Fibroblast of peridontal ligament (primary cell): ENCODE measurements around the gene KERA.
A peak's percentile ranks its signal among the peaks of the same experiment; 100 is the strongest.

Source experiments
- DNase-seq: peaks from one replicate; pipeline ENCODE4 v3.0.0-alpha.2; 2010; ENCODE audit errors: extremely low read depth

The KERA gene

DNA sequence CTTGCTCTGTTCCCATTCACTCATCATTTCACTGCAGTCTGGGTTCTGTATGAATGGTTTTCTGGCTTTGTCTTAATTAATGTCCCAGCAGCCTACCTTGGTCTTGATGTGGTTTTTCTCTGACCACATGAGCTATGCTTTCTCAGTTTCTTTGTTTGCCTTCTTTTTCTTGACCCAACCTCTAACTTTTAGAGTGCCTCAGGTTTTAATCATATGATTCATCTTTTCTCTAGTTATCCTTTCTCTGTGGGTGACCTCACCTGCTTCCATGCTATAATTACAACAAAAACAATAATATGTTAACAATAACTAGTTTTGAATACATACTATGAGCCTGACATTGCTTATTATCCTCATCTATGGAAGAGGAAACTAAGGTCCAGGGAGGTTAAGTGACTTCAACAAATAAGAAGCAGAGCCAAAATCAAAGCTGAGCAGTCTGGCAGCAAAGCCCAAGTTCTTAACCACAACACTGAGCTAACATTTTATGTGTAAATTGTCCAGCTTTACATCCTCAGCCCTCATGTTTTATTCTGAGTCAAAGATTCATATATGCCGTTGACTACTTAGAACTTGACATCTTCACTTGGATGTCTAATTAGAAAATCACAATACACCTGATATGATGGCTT, 48.4 kb downstream of the KERA start:
- DNase-seq: peak; percentile 68

DNA sequence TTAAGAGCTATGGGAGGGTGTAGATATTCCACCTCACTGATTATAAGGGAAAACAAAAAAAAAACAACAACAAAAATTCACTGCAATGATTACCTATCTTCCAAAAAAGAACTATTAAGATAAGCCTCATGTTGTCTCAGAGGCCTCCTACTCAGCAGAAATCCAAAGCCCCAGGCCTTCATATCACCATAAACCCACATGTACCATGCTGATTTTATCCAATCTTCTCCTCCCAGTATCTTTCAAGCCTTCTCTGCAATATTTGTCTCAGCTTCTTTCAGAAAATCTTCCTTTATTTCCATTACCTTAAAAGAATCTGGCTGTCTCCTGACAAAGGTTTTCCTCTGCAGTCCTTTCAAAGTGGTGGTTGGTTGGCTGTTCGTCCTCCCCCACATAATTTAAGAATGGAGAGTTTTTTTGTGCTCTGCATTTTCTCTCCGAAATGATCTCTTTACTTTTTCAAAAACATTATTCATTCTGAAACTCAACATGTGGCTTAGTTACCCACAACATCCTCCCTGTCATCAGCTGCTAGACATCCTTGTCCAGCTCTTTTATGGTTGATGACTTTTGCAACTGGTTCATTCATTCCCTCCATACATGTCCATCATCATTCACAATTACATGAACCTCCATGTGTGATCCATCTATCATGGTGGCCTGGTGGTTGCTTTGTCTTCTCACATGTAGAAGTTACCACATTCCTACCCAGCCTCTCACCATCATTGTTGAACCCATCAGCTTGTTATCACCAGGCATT, 50.1 kb downstream of the KERA start:
- DNase-seq: no peak

DNA sequence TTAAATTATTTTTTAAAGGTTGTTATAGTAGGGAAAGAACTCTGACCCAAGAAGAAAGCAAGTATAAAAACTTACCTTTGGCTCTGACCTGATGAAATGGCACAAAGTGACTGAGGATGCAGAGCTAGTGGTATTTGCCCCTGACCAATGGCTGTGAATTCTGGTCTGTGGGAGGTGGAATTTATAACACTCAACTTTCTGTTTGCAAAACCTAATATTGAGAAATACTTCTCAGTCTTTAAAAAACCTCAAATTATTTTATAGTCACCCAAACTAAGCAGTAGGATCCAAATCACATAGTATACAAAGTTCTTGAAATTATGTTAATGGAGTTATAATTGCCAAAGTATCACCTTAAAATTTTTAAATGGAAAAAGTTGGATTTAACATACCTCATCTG, 53.0 kb downstream of the KERA start, which contains the start of gene EPYC:
EPYC (minus strand) TSS at position 101 of the 400 bp plus-strand sequence. CDS start 2,407 bp downstream, outside the sequence.
- no peak for DNase-seq

DNA sequence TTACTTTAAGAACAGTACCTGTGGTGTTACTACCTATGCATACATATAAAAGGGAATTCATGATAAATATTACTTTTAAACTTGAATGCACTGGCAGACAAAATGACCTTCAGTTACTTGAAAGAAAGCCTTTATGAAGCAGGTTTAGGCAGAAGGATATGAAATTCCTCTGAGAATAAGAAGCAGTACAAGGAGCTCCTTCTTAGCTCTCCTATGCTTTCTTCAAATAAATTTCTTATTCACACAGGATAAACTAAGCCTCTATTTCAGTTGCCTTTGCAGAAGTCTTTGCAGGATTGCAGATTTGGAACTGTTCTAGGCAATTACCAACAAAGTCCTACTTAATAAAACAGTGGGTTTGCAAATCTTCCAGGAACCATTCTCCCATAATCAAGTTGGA, 54.1 kb downstream of the KERA start:
- DNase-seq: no peak

DNA sequence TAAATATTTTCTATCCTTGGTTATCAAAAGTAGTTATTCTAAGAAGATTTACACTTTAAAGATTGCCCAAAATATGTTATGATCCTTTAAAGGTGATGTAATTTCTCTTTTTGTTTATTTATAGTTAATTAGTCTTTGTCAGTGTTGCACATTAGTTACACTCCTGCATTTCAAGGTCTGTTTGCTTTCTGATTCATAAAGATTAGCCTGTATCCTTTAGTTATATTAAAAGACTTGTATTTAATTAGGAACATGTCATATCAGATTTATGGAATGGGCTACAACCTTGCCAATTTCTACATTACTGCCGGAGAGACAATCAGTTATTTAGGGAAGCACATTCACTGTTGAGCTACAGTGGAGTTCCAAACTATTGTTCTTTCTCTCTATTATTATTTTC, 56.5 kb downstream of the KERA start:
- DNase-seq: no peak
